RWPE2 (cell line): ENCODE results near the gene TOP2B.

ENCODE experiments used
- ATAC-seq: fragments of 200-7000 bp; cut with Tn5 transposase; 3 replicates; pipeline ENCODE4 v1.9.1; 2021; ENCODE audit warnings: low read depth
- DNase-seq: peaks from one replicate; pipeline ENCODE4 v3.0.0-alpha.2; 2020; ENCODE audit warnings: low spot score
- H3K27ac ChIP-seq: fragments of 450-650 bp; 2 replicates; pipeline ENCODE4 v1.5.1; 2017; ENCODE audit warnings: mild to moderate bottlenecking; ENCODE audit not compliant: poor library complexity, severe bottlenecking
- H3K27me3 ChIP-seq: fragments of 250-450 bp; sonication (Bioruptor Pico); 2 replicates; pipeline ENCODE4 v1.5.1; 2021; ENCODE audit warnings: mild to moderate bottlenecking, moderate library complexity; ENCODE audit not compliant: insufficient read depth, poor library complexity, severe bottlenecking
- H3K36me3 ChIP-seq: fragments of 250-450 bp; sonication (Bioruptor Pico); 2 replicates; pipeline ENCODE4 v1.5.1; 2020; ENCODE audit warnings: low read depth, mild to moderate bottlenecking, moderate library complexity
- H3K4me1 ChIP-seq: fragments of 250-450 bp; sonication (Bioruptor Pico); 2 replicates; pipeline ENCODE4 v1.5.1; 2021; ENCODE audit warnings: mild to moderate bottlenecking, moderate library complexity; ENCODE audit not compliant: insufficient read depth, poor library complexity, severe bottlenecking
- H3K4me3 ChIP-seq: fragments of 250-450 bp; sonication (Bioruptor Pico); 2 replicates; pipeline ENCODE4 v1.5.1; 2021; ENCODE audit warnings: mild to moderate bottlenecking, moderate library complexity; ENCODE audit not compliant: severe bottlenecking
- H3K9me3 ChIP-seq: fragments of 250-450 bp; sonication (Bioruptor Pico); 2 replicates; pipeline ENCODE4 v1.5.1; 2021; ENCODE audit warnings: mild to moderate bottlenecking, moderate library complexity; ENCODE audit not compliant: severe bottlenecking
- CTCF ChIP-seq: fragments of 450-650 bp; IDR thresholded peaks from one replicate; pipeline ENCODE4 v1.5.1; 2017; ENCODE audit warnings: mild to moderate bottlenecking, moderate library complexity; ENCODE audit not compliant: poor library complexity, severe bottlenecking

Gene TOP2B

GRCh38 chr3:25658836-25659235 is 5.9 kb downstream of the TOP2B start:
- no peak overlapping the region for H3K27ac ChIP-seq
- H3K36me3 ChIP-seq, result peaks cover 6% of the 10 kb centered on the region; the same call in 1 of the 2 replicates
- TF ChIP-seq CTCF, result no peak
- no peak for ATAC-seq
- no peak for DNase-seq
- H3K4me3 ChIP-seq, result no peak overlapping the region
- peaks cover 22% of the 10 kb centered on the region for H3K4me1 ChIP-seq
- no peaks in the 10 kb centered on the region for H3K27me3 ChIP-seq
- H3K9me3 ChIP-seq, result no peaks in the 10 kb centered on the region

- H3K4me1 ChIP-seq, result peaks cover 16% of the 10 kb centered on the region
- H3K36me3 ChIP-seq, result peaks cover 4% of the 10 kb centered on the region; the same call in 1 of the 2 replicates
These were observed 7.4 kb downstream of the TOP2B start for GRCh38 chr3:25657293-25657692.

GRCh38 chr3:25655659-25656058 is 9.0 kb downstream of the TOP2B start:
- DNase-seq (no peak), ATAC-seq (no peak)
- no peak overlapping the region for H3K27ac ChIP-seq
- no peaks in the 10 kb centered on the region for H3K9me3 ChIP-seq
- H3K36me3 ChIP-seq, result peaks cover 4% of the 10 kb centered on the region; the same call in 1 of the 2 replicates
- H3K4me3 ChIP-seq, result no peak overlapping the region
- H3K27me3 ChIP-seq, result no peaks in the 10 kb centered on the region
- H3K4me1 ChIP-seq, result peaks cover 5% of the 10 kb centered on the region
- TF ChIP-seq CTCF, result no peak

More at GRCh38 chr3:25657293-25657692, 7.4 kb downstream of the TOP2B start:
- no peak overlapping the region for H3K27ac ChIP-seq
- TF ChIP-seq CTCF, result no peak
- ATAC-seq (no peak), DNase-seq (no peak)
- no peak overlapping the region for H3K4me3 ChIP-seq
- H3K9me3 ChIP-seq, result no peaks in the 10 kb centered on the region
- no peaks in the 10 kb centered on the region for H3K27me3 ChIP-seq

GRCh38 chr3:25654576-25654975 is 10.1 kb downstream of the TOP2B start:
- ATAC-seq (no peak), DNase-seq (no peak)
- no peaks in the 10 kb centered on the region for H3K27me3 ChIP-seq
- no peak for TF ChIP-seq CTCF
- H3K9me3 ChIP-seq, result peaks cover 5% of the 10 kb centered on the region
- H3K36me3 ChIP-seq, result peaks cover 4% of the 10 kb centered on the region; the same call in 1 of the 2 replicates
- no peak overlapping the region for H3K27ac ChIP-seq
- H3K4me1 ChIP-seq, result peaks cover 5% of the 10 kb centered on the region
- no peak overlapping the region for H3K4me3 ChIP-seq

- ATAC-seq (no peak), DNase-seq (no peak)
- H3K27me3 ChIP-seq, result no peaks in the 10 kb centered on the region
- H3K36me3 ChIP-seq, result 0 out of 2 replicates have a peak, but pooled peaks cover 4% of the 10 kb centered on the region
- H3K9me3 ChIP-seq, result peaks cover 9% of the 10 kb centered on the region
- no peak overlapping the region for H3K27ac ChIP-seq
- TF ChIP-seq CTCF, result no peak
- no peaks in the 10 kb centered on the region for H3K4me1 ChIP-seq
- no peak overlapping the region for H3K4me3 ChIP-seq
These were observed 11.4 kb downstream of the TOP2B start for GRCh38 chr3:25653322-25653721.
